RCC 7860 (cell line): Measurements from ENCODE around the gene VCP.

Experiments
- DNase-seq: peaks from one replicate; pipeline ENCODE4 v3.0.0-alpha.2; 2015; ENCODE audit warnings: low spot score
- FAIRE-seq: peaks from 2 replicates; lab custom pipeline; 2012; peaks lifted over from hg19 to GRCh38; lab: Jason Lieb, UNC

Gene VCP

DNA sequence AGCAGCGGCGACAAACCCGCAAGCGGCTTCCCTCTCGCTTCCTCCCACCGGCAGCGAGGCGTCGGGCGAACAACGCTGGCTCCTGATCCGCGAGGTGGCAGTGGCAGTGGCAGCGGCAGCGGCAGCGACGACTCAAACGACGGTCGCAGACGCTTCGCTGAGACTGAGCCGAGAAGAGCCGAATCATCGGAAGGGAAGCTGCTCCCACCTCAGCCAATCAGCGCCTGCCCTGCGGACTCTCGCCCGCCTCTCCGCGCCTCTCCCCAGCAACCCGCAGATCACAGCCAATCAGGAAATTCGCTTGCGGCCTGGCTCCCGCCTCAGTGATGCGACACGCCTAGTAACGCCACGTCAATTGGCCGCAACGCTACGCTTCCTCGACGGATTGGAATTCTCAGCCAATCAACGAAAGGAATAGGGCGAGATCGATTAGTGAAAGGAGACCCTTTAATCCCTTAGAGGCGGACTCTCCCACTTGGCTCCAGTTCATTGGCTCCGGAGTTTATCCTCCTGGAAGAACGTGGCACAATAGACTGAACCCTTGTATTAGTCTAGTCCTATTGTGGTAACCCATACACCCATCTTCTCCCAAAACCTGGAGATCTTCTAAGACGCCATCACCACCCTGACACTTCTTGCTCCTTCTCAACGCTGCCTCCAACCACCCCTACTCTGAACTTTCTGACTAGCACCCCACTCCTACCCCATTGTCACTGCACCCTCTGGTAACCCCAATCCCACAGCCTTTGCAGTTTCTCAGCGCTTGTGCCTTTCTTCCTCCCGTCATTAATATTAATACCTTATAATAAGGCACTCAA is at the start of gene VCP:
Gene VCP, minus strand, starts transcription at position 165 of the 818 bp plus-strand sequence. CDS start 272 bp downstream, outside the sequence.
- DNase-seq (peak; percentile 95), FAIRE-seq (peak; percentile 92)

DNA sequence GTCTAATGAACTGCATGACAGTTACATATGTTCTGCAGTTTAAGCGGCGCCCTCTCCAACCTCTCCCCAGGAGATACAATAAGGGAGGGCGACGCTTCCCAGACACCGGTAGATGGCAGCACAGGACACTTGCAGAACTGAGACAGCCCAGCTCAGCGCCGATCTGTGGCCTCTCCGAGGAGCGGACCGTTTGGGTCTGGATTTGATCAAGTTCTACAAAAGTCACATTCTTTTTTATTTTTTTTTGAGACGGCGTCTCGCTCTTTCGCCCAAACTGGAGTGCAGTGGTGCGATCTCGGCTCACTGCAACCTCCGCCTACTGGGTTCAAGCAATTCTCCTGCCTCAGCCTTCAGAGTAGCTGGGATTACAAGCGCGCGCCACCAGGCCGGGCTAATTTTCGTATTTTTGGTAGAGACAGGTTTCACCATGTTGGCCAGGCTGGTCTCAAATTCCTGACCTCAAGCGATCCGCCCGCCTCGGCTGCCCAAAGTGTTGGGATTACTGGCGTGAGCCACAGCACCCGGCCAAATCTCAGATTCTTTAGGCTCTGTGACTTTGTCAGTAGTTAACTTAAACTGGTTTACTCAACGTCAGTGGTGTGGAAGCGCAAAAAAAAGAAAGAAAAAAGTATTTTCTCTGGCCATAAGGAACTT is 44.6 kb upstream of the VCP start:
- FAIRE-seq (peak; percentile 21), DNase-seq (peak; percentile 73)

DNA sequence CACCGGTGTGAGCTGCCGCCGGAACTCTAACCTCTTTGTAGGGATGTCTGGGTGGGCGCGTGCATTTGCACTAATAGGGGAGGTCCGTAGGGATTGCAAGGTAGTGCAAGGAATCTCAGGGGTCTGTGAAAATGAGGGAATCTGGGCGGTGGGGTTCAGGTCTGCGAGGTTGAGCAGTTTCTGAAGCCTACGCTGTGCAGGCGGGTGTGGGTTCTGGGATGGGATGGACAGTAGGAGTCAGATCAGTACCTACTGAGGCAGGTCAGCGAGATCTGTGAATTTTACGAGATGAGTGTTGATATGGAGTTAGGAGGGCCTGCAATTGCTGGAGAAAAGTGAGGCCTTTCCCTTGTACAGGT is 44.1 kb upstream of the VCP start:
- no peak for DNase-seq
- no peak for FAIRE-seq

DNA sequence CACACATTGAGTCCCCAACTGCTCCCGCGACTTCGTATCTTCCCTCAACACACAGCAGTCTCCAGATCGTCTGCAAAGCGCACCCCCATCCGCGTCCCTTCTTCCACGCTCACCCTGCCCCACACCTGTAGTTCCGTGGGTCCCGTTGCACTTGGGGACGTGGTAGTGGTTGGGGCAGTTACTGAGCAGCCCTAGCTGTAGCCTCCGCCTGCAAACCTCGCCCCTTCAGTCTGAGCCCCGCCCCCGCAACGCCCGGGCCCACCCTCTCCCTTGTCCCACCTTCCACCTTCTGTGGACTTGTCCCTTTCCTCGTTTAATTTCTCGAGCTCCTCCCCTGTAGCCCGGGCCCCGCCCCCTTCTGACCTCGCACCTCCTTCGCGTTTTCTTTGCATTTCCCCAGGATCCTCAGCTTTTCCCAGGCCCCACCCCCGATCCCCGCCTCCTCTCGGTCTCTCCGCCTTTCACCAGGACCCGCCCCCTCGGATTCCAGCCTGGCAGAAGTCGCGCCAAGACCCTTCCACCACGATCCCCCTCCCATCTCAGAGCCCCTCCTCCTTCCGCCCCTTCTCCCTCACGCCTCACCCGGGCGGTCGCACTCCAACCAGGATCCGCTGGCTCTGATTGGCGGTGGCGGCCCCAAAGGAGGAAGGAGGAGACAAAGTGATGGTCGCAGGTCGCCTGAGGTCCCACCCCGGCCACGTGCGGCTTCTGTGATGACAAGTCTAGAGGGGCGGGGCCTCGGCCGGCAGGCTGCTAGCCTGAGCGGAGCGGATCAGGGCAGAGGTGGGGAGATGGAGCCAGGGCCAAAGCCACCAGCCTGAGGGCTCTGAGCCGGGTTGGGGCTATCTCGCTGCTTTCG is 43.5 kb upstream of the VCP start, which contains the start of gene ATOSB:
Gene ATOSB, minus strand, starts transcription at position 183 of the 859 bp plus-strand sequence. CDS start 7,588 bp downstream, outside the sequence.
- DNase-seq (peak; percentile 81), FAIRE-seq (peak; percentile 70)

DNA sequence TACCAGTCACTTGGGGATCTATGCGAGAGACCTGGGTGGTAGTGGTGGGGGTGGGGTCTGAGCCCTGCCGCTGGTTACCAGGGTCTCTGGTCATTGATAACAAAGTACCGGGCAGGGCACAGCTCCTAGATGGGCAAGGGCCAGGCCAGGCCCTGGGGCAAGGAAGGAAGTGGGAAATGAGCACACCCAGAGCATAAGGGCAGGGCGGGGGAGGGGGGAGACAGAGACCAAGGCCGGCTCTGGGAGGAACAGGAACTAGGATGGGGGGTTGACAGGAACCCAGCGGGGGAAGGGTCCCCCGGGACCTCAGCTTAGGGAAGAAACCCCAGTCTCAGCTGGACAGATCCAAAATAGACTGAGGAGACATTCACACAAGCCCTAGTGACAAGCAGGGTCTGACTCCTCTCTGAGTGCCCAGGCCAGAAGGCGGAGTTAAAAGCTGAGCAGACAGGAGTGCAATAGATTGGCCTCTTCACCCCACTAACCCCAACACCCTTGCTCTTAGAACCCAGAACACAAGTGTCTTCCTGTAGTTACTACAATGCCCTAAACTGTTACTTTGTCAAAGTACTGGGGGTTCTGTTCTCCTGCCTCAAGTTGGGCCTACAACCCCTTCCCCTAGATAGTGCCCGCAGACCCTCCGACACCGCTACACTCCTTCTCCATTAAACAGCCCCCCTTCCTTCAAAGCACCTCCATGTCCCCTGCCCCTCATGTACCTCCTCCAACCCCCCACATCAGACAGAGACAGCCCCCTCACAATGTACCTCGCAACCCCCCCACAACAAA is 42.6 kb upstream of the VCP start:
- FAIRE-seq (no peak), DNase-seq (peak; percentile 10)

DNA sequence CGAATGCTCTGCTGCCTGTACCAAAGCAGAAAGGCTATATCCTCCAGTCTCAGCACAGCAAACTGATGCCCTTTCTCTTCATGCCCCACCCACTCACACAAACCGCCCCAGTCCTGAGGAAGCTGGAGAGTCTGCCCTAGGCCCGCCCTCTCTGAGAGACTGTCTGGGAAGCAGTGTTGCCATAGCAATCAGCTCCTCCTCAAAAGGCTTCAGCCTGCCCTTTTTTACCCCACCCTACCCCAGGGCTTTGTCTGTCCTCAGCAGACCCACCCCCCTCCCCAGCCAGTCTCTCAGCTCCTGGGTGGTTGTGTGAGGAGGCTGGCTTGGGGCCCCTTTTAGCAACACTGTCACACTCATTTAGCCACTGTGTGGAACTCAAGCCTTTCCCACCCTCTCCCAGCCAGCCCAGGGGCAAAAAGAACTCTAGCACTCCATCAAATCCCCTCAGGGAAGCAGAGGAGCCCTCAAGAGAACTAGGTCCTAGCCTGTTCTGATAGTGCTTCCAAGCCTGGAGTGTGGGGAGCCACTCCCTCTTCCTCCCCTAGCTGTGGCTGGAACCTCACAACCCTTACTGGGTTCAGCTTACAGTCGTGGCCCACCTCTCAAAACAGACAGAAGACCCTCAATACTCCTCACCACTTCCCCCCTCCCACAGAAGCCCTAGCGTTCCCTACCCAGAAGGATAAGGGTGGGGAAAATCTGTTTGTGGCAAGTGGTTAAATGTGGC is 41.9 kb upstream of the VCP start:
- FAIRE-seq, result no peak
- peak; percentile 54 for DNase-seq

DNA sequence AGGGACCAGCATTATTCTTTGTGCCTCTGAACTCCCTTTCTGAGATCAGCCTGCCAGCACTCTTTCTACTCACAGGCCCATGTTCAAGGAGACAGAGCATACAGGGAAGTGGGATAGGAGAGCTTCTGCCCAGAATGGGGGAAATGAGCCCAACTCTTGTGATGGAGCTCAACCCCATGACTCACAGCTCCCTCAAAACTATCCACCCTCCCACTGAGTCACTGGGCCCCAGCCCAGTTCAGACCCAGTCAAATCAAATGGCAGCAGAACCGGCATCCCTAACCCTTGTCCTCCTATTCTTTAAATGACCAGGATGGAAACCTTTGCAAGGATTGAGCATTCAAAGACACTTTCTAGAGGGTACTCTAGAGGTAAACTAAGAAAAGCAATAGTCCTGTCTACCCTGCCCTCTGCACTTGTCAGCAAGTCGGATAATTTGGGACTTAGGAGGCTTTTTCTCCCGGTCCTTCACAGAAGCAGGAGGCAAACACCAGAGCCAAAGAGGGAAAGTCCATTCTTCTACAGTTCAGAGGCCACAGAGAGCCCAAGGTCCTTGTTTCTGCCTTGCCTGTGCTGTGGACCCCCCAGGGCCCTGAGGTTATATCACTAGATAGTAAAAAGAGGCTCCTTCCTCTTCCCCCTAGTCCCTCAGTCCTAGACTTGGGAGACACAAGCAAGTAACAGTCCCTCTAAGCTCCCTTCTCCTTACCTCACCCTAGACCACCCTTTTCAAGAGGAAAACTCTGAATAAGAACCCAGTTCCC is 40.0 kb upstream of the VCP start:
- DNase-seq (no peak), FAIRE-seq (no peak)

DNA sequence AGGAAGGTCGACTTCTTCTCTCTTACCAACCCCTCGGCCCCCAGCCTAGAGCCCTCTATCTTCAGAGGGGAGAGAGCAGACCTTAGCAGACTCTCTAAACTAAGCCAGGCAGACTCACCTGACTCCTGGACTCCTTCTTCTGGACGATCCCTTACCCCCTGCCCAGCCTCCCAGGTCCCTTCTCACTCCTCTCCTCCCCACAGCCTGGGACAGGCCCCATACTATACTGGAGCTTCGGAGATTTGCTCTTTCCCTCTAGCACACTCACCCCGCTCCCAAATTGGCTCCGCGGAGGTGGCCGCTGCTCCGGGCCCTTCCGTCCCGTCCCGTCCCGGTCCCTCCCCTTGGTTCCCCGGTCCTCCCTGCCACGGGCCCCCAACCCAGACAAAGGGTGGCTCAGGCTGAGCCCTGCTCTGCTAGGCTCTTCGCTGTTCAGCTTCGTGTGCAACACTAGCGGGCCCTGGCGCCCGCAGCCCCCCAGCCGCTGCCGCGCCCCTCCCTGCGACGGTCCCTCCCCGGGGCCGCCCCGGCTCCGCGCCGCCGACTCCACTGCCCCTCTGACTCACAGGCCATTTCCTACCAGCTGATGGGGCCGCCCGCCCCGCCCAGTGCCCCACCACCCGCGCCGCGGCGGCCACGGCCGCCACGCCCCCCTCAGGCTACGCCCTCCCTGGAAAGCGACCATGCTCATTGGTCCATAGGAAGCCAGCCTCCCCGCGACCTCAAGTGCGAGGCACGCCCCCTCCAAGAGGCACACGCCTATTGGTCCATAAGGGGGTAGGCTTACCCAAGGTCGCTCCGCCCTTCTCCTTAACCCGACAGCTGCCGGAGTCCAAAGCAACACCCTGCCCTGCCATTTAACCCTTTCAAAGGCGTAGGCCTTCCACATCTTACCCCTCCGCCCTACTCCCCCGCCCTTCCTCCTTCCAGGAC is 38.8 kb upstream of the VCP start:
- FAIRE-seq, result no peak

DNA sequence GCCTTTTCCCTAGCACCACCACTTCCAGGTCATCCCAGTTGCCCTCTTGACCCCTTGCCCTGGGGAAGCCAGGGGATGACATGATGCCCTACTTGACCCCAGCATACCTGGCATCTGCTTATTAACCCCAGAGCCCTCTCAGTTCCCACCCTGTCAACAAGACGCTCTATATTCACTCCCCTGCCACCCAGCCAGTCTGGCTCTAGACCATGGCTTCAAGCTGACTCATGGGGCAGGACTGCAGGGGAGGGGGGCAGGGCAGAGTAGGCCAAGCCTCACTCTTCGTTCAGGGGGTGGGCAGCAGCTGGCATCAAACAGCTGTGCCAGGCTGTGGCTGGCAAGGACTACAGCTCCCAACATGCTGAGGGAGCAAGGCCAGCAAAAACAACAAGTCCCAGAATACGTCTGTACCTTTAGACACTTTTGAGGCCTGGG is 37.9 kb upstream of the VCP start:
- FAIRE-seq (no peak), DNase-seq (peak; percentile 44)

More for the DNA sequence above, 38.8 kb upstream of the VCP start:
- DNase-seq, result peak; percentile 92

DNA sequence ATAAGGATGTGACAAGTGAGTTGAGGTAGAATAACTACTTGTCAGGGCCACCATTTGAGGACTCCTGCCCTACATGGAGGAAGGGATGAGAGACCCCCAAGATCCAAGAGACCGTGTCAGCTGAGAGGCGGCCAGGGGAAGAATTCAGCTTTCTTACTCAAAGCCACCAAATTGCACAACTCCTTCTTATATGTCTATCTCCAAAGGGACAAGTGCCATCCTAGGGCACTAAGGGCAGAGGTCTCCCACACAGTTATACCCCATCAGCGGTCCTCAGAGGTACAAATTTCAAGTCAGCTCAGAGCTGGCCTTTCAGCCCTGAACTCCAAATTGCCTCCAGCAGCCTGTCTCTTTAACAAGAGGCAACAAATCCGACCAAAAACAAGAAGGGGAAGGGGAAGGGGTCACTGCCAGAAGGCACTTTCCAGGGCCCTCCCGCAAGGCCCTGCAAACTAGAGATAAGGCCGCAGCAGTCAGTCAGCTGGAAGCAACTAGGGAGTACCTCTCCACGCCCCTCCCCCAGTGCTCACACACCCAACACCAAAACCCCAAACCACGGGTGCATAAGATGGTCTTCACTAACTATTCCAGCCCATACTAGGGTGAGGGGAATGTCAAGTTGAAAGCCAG is 36.6 kb upstream of the VCP start:
- DNase-seq (no peak), FAIRE-seq (no peak)

DNA sequence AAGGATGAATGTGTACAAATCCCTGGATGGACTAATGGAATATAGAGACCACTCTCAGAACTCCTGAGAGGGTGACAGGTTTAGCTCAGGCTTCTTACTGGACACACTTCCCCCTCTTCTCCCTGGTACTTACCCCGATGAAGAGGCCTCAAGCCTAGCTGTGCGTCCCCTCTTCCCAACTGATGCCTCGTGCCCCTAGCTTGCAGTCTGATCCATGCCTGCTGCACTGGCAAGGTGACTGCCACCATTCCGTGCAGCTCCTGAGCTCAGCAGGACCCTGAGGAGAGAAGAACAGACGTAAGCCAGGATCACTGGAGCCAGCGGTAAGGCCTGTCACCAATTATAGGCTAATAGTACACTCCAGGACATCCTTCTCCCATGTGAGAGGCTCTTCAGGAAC is 36.0 kb upstream of the VCP start:
- no peak for FAIRE-seq
- no peak for DNase-seq

DNA sequence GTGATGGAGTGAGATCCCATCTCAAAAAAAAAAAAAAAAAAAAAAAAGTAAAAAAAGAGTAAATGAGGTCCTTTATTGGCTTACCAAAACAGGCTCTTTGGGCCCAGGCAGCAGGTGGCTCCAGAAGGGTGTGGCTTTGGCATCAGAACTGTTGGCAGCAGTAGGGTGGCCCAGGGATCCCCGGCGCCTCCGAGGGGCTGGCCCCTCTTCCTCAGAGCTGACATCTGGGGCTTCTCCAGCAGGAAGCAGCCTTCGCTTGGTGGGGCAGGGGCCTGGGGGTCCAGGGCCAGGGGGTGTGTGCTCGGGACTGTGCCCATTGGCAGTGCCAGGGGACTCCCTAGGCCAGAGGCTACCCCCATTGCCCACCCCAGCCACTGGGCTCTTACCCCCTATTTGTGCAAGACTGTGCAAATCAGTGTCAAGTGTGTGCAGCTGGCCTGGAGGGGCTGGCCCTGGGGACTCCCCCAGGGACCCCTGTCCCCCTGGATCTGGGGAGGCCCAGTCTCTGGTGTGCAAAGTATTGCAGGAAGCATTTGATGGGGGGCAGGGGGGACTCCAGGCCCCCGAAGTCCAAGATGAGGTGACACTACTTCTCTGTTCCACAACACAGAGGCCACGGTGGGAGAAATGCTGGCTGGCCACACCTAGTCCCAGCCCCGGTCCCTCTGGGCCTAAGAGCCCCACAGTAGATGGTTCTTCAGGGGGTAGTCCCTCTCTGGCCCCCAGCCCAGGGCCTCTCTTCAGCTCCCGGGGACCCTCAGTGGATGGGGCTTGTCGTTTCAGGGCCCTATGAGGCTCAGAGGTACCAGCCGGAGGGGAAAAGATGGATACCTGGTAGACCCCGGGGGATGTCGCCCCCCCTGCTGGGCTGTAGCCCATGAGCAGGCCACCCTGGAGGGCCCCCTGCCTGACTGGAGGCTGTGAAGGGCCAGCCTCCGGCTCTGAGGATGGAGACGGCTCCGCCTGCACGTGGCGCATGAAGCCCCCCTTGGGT is 35.2 kb upstream of the VCP start:
- no peak for DNase-seq
- no peak for FAIRE-seq

DNA sequence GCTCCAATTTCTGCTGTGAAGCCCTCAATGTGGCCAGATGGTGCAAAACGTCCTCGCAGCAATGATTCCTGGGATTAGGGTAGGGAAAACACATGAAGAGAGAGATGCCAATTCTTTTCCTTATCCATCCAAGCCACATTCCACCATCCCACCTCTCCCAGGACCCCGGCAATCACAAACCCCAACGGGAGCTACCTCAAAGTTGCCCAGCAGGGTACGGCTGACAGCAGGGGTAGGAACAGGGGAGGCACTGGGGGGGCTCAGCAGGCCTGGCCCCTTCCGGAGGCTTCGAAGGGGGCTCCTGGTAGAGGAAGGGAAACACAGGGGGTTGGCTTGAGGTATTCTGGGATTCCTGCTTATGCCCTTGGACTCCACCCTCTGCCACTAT is 33.9 kb upstream of the VCP start:
- FAIRE-seq, result no peak

DNA sequence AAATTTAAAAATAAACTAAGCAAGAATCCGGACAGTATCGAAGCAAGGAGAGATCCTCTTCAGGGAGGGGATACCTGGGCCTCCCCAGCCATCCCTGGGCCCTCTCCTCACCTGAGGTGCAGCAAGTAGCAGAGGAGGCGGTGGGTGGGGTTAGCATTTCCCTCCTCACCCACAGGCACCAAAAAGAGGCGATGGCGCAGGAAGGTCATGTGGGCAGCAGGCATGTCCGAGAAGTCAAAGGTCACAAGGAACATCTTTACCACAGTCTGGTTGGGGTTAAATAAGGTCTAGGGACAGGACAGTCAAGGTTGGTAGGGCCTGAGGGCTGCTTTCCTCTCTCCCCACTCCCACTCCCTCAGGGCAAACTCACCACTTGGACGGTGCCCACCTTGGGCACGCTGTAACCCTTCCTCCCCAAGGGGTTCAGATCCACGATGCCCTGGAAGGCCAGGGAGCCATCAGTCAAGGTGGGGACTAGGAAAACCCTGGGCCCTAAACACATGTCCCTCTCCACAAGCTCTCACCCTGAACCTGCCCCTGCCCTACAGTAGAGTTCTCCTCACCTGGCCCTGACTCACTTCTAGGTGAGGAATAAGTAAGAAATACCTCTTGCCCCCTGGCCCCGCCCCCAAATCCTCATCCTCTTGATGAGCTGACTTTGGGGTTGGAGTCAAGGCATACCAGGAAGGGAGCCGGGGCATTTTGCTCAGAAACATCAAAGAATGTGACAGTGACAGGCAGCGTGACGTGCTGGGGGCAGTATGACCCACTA is 33.3 kb upstream of the VCP start:
- FAIRE-seq (no peak), DNase-seq (no peak)

More for the DNA sequence above, 33.9 kb upstream of the VCP start:
- no peak for DNase-seq

DNA sequence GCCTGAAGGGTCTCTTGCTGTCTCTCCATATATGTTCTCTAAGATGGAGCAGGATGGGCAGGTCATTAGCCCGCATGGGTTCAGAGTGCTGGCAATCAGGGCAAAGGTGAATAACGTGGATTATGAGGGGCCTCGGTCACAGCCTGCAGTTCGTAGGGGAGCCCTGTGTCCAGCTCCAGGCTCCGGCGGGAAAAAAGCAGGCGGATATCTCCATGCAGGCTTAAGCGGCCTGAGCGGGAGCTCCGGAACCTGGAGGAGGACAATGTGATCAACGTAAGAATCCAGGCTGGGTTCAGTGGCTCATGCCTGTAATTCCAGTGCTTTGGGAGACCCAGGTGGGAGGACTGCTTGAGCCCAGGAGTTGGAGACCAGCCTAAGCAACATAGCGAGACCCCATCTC is 32.7 kb upstream of the VCP start:
- no peak for FAIRE-seq
- DNase-seq, result no peak

DNA sequence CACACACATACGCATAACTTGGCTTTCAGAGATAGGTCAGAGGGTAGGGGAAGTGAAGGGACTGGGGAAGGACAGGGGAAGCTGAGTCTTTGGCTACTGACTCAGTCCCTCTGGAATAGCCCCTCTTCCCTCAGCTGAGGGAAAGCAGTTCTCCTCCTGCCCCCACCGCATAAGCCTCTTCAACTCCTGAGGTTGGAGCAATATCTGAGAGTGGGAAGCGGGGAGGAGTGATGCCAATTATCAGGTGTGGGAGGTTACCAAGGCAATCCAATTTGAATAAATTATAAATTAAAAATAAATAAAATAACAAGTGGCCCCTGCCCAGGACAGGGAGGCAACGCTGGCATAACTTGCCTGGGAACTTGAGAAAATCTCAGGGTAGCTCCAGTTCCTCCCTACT is 32.2 kb upstream of the VCP start:
- DNase-seq (no peak), FAIRE-seq (no peak)
